ENCODE results near the gene IFI30.

Gene IFI30

DNA sequence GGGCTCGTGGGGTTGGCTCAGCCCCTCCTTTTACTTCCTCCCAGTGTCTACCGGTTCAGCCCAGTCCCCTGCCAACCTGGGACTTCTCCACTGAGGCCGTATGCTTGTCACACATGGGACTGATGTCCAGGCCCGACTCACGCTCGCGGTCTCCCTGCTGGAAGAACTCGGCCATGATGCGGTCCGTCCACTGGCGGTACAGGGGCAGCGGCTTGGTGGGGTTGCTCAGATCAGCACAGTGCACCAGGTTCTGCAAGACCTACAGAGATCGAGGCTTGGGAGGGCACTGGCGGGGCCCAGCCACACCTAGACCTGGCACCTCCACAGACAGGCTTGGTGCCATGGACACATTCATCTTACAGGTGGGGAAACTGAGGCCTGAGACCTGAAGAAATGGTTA, 38.1 kb downstream of the IFI30 start:
- Histone ChIP-seq H3K9me3 (no peaks in the 10 kb centered on the region), H3K27me3 (peaks cover 0 to 4% of the 10 kb centered on the region in 2 donors), H3K36me3 (no peaks in the 10 kb centered on the region), H3K4me1 (no peaks in the 10 kb centered on the region), H3K4me3 (no peak overlapping the region), H3K27ac (no peak overlapping the region)
- intact Hi-C loops (cut with DNase I; ENCODE audit: low total_unique reads), result loop anchor here (2.0 kb wide), 1 partner anchor 39 kb away; no protein-coding TSS in a partner anchor
- DNase-seq, result no peak
- TF ChIP-seq, protein P1, sequence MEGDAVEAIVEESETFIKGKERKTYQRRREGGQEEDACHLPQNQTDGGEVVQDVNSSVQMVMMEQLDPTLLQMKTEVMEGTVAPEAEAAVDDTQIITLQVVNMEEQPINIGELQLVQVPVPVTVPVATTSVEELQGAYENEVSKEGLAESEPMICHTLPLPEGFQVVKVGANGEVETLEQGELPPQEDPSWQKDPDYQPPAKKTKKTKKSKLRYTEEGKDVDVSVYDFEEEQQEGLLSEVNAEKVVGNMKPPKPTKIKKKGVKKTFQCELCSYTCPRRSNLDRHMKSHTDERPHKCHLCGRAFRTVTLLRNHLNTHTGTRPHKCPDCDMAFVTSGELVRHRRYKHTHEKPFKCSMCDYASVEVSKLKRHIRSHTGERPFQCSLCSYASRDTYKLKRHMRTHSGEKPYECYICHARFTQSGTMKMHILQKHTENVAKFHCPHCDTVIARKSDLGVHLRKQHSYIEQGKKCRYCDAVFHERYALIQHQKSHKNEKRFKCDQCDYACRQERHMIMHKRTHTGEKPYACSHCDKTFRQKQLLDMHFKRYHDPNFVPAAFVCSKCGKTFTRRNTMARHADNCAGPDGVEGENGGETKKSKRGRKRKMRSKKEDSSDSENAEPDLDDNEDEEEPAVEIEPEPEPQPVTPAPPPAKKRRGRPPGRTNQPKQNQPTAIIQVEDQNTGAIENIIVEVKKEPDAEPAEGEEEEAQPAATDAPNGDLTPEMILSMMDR (IDR thresholded peaks at IDR 0.05), result no peak

DNA sequence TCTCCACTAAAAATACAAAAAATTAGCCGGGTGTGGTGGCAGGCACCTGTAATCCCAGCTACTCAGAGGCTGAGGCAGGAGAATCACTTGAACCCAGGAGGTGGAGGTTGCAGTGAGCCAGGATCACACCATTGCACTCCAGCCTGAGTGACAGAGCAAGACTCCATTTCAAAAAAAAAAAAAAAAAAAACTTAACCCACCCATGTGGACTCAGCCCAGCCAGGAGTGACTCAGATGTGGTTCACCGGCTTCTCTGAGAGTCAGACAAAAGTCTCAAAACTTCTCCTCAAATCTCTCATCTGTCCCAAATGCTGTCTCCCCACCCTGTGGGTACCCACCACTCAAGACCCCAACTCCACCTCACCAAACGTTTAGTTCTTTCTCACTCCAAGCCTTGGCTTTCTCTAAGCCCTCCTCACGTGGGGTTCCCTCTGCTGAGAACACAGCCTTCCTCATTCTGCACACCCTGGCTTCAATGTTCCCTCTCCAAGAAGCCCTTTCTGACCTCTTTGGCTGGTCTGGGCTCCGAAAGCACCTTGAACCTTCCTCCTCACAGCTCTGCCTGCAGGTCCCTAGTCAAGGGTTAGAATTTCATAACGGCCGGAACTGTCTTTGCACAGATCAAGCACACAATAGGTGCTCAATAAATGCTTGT, 41.3 kb downstream of the IFI30 start:
- Histone ChIP-seq H3K9me3 (no peaks in the 10 kb centered on the region), H3K4me3 (no peak overlapping the region), H3K27ac (no peak overlapping the region), H3K36me3 (no peaks in the 10 kb centered on the region), H3K4me1 (no peaks in the 10 kb centered on the region), H3K27me3 (no peaks in the 10 kb centered on the region)
- DNase-seq, result no peak
- intact Hi-C loops (cut with DNase I; ENCODE audit: low total_unique reads), result no loop called here
- TF ChIP-seq, protein P1 (IDR thresholded peaks at IDR 0.05), result no peak

DNA sequence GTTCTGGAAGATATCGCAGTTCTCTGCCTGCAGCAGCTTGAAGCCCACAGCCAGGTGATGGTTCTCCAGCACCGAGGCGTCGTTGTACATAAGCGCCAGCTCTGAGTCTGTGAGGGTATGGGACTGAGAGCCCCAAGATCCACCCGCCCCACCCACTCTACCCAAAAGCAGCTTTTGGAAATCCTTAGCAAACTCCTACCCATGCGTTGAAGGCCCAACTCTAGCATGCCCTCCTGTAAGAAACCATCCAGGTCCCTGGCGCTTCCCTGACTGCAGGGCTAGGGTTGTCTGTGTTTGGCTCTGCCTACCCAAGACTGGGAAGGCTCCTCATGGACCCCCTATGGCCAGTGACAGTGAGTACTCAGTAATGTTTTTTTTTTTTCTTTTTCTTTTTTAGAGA, 43.2 kb downstream of the IFI30 start:
- Histone ChIP-seq H3K4me1 (no peaks in the 10 kb centered on the region), H3K36me3 (no peaks in the 10 kb centered on the region), H3K27ac (no peak overlapping the region), H3K4me3 (no peak overlapping the region), H3K27me3 (peaks cover 0 to 13% of the 10 kb centered on the region in 2 donors), H3K9me3 (no peaks in the 10 kb centered on the region)
- no peak for DNase-seq
- intact Hi-C loops (cut with DNase I; ENCODE audit: low total_unique reads), result no loop called here
- TF ChIP-seq, protein P1 (IDR thresholded peaks at IDR 0.05), result no peak

DNA sequence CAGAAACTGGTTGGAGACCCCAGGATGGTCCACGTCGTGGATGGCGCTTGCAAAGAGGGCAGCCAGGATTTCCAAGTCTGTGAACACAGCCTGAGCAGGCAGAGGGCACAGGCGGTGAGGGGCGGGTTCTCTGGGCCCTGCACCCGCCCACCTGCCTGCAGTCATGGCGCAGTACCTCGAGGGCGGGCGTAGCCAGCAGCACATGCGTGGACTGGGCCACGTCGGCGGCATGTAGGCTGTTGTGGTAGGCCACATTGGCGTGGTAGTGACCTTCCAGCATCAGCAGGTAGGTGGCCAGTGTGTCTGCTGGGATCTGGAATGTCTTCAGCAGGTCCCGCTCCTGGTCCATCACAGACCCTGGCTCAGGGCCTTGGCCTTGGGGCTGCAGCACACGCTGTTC, 44.5 kb downstream of the IFI30 start:
- intact Hi-C loops (cut with DNase I; ENCODE audit: low total_unique reads), result no loop called here
- Histone ChIP-seq H3K4me3 (no peak overlapping the region), H3K27ac (no peak overlapping the region), H3K27me3 (peaks cover 0 to 18% of the 10 kb centered on the region in 2 donors), H3K4me1 (no peaks in the 10 kb centered on the region), H3K36me3 (no peaks in the 10 kb centered on the region), H3K9me3 (no peaks in the 10 kb centered on the region)
- TF ChIP-seq, protein P1 (IDR thresholded peaks at IDR 0.05), result no peak
- DNase-seq, result no peak

DNA sequence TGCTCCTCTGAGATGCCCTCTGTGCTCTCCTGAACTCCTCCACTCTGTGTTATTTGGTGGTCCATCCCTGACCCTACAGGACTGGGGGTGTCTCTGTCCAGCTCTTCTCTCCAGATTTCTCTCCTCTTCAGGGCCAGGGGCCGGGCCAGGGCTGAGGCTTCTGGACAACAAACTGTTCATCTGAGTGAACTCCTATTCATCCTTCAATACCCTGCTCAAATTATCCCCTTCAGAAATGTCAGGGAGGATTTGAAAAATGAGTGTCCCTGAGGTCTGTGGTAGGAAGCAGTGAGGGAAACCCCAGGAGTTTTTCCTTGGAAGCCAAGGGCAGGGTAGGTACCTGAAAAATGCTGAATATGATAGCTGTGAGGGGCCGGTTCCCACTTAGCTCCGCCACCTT, 45.0 kb downstream of the IFI30 start:
- H3K27me3 ChIP-seq, result peaks cover 0 to 22% of the 10 kb centered on the region in 2 donors
- no peak overlapping the region for H3K27ac ChIP-seq
- H3K4me1 ChIP-seq, result no peaks in the 10 kb centered on the region
- no peak for DNase-seq
- intact Hi-C loops (cut with DNase I; ENCODE audit: low total_unique reads), result no loop called here
- H3K9me3 ChIP-seq, result no peaks in the 10 kb centered on the region
- H3K4me3 ChIP-seq, result no peak overlapping the region
- H3K36me3 ChIP-seq, result no peaks in the 10 kb centered on the region
- TF ChIP-seq, protein P1 (IDR thresholded peaks at IDR 0.05), result no peak
